SU-DHL-6 (cell line): ENCODE results near the gene CENPU.

ENCODE experiments used
- H2AFZ ChIP-seq: fragments of 200-600 bp; sonication (generic); 2 replicates; pipeline ENCODE4 v1.6.1; 2014; ENCODE audit warnings: low read depth, mild to moderate bottlenecking, moderate library complexity, mixed read lengths, antibody characterized with exemption, low read length; ENCODE audit not compliant: severe bottlenecking
- H3F3A ChIP-seq: fragments of 200-600 bp; shearing (Covaris generic); 2 replicates; pipeline ENCODE4 v1.6.0; 2016; ENCODE audit warnings: antibody characterized with exemption, mild to moderate bottlenecking; ENCODE audit not compliant: insufficient read depth
- H3K27ac ChIP-seq: fragments of 200-600 bp; sonication (generic); 2 replicates; pipeline ENCODE4 v1.5.1; 2016; ENCODE audit warnings: low read depth, mild to moderate bottlenecking, low read length, moderate library complexity, mixed read lengths
- H3K27me3 ChIP-seq: fragments of 200-600 bp; sonication (generic), shearing (Covaris generic); 2 replicates; pipeline ENCODE4 v1.6.0; 2014; ENCODE audit warnings: mild to moderate bottlenecking, low read length
- H3K36me3 ChIP-seq: fragments of 200-600 bp; sonication (generic); 2 replicates; pipeline ENCODE4 v1.6.1; 2014; ENCODE audit warnings: mild to moderate bottlenecking, low read length, mixed read lengths
- H3K4me2 ChIP-seq: fragments of 300-600, 200-600 bp; shearing (Covaris generic), sonication (generic); 2 replicates; pipeline ENCODE4 v1.6.0; 2014; ENCODE audit warnings: low read length, low read depth, mild to moderate bottlenecking; ENCODE audit not compliant: poor library complexity, severe bottlenecking
- H3K4me3 ChIP-seq: fragments of 200-600 bp; sonication (generic); 2 replicates; pipeline ENCODE4 v1.5.1; 2014; ENCODE audit warnings: antibody characterized with exemption, low read length, mild to moderate bottlenecking, mixed read lengths; ENCODE audit not compliant: insufficient read depth, poor library complexity, severe bottlenecking
- H3K79me2 ChIP-seq: fragments of 200-600 bp; sonication (generic); 2 replicates; pipeline ENCODE4 v1.6.1; 2014; ENCODE audit warnings: mild to moderate bottlenecking, low read length, moderate library complexity; ENCODE audit not compliant: insufficient read depth
- H3K9ac ChIP-seq: fragments of 200-600 bp; sonication (generic); 2 replicates; pipeline ENCODE4 v1.7.0; 2014; ENCODE audit warnings: mild to moderate bottlenecking, low read length
- H3K9me2 ChIP-seq: fragments of 200-600 bp; sonication (generic); replicated peaks from 2 replicates; pipeline ENCODE4 v1.6.1; 2014; ENCODE audit warnings: low read length; ENCODE audit not compliant: insufficient read depth
- H3K9me3 ChIP-seq: fragments of 200-600 bp; sonication (generic); 2 replicates; pipeline ENCODE4 v1.6.1; 2014; ENCODE audit warnings: low read length, mixed read lengths; ENCODE audit not compliant: insufficient read depth
- H4K20me1 ChIP-seq: fragments of 200-600 bp; sonication (generic); 2 replicates; pipeline ENCODE4 v1.6.1; 2014; ENCODE audit warnings: low read depth, mild to moderate bottlenecking, antibody characterized with exemption, low read length, moderate library complexity, mixed read lengths
- EZH2phosphoT487 ChIP-seq: fragments of 200-600 bp; sonication (generic), shearing (Covaris generic); conservative IDR thresholded peaks from 2 replicates; pipeline ENCODE4 v1.6.1; 2018; ENCODE audit warnings: mild to moderate bottlenecking, antibody characterized with exemption, low read length, moderate library complexity, mixed read lengths
- TF ChIP-seq, protein P1 (sequence below): fragments of 200-600 bp; sonication (generic); IDR thresholded peaks from one replicate; pipeline ENCODE4 v1.5.1; 2017; ENCODE audit warnings: antibody characterized with exemption, mild to moderate bottlenecking, low read length, moderate library complexity; ENCODE audit not compliant: insufficient read depth, poor library complexity, severe bottlenecking

The CENPU gene

DNA sequence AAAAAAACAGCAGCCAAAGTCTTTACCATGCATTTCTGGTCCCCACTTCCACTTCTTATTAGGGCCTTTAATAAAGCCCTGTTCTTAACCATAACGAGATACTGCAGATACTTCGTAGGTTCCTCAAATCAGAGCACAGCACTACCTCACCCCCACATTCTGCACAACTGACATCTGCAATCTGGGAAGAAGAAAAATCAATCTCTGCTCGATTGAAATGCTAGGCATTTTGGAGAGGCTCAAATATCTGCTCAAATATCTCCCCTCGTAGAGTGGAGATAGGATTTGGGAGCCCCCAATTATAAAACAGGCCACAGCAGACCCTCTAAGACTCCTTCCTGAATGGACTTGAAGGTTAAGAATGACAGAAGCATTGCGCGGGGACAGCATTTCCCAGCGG is 40.3 kb upstream of the CENPU start:
- Histone ChIP-seq H3K4me3 (no peak overlapping the region), H3K9me2 (no peaks in the 10 kb centered on the region), H3K27me3 (no peaks in the 10 kb centered on the region), H2AFZ (no peak overlapping the region), H3F3A (no peaks in the 10 kb centered on the region), H3K9me3 (no peaks in the 10 kb centered on the region), H3K9ac (no peak overlapping the region), H3K27ac (no peak overlapping the region), H3K4me2 (no peak overlapping the region), H4K20me1 (no peaks in the 10 kb centered on the region), H3K79me2 (no peaks in the 10 kb centered on the region), H3K36me3 (no peaks in the 10 kb centered on the region)
- TF ChIP-seq, protein P1, sequence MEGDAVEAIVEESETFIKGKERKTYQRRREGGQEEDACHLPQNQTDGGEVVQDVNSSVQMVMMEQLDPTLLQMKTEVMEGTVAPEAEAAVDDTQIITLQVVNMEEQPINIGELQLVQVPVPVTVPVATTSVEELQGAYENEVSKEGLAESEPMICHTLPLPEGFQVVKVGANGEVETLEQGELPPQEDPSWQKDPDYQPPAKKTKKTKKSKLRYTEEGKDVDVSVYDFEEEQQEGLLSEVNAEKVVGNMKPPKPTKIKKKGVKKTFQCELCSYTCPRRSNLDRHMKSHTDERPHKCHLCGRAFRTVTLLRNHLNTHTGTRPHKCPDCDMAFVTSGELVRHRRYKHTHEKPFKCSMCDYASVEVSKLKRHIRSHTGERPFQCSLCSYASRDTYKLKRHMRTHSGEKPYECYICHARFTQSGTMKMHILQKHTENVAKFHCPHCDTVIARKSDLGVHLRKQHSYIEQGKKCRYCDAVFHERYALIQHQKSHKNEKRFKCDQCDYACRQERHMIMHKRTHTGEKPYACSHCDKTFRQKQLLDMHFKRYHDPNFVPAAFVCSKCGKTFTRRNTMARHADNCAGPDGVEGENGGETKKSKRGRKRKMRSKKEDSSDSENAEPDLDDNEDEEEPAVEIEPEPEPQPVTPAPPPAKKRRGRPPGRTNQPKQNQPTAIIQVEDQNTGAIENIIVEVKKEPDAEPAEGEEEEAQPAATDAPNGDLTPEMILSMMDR = no peak
- no peak for TF ChIP-seq EZH2phosphoT487

DNA sequence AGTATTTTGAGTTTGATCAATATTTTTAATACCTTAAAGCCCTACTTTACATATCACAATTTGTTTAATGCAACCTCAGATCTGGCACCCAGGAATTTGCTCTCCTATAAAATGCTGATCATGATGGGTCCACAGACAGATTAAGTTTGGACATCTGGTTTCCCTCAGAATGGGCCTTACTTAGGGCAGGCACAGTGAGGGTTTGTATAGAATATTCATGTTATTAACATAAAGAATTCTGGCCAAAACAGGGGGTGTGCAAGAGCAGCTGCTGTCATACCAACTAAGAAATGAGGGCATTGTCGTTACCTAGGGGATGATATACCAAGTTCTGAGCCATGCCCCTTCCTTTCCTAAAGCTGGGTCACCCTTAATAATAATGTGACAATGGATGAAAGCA is 37.5 kb upstream of the CENPU start:
- no peaks in the 10 kb centered on the region for H4K20me1 ChIP-seq
- no peak overlapping the region for H3K9ac ChIP-seq
- no peak overlapping the region for H3K4me2 ChIP-seq
- TF ChIP-seq, protein P1 = no peak
- no peak for TF ChIP-seq EZH2phosphoT487
- no peaks in the 10 kb centered on the region for H3K9me3 ChIP-seq
- H3K79me2 ChIP-seq = no peaks in the 10 kb centered on the region
- H3F3A ChIP-seq = no peaks in the 10 kb centered on the region
- H3K27ac ChIP-seq = no peak overlapping the region
- H3K9me2 ChIP-seq = no peaks in the 10 kb centered on the region
- H3K27me3 ChIP-seq = no peaks in the 10 kb centered on the region
- no peak overlapping the region for H2AFZ ChIP-seq
- H3K36me3 ChIP-seq = no peaks in the 10 kb centered on the region
- no peak overlapping the region for H3K4me3 ChIP-seq

DNA sequence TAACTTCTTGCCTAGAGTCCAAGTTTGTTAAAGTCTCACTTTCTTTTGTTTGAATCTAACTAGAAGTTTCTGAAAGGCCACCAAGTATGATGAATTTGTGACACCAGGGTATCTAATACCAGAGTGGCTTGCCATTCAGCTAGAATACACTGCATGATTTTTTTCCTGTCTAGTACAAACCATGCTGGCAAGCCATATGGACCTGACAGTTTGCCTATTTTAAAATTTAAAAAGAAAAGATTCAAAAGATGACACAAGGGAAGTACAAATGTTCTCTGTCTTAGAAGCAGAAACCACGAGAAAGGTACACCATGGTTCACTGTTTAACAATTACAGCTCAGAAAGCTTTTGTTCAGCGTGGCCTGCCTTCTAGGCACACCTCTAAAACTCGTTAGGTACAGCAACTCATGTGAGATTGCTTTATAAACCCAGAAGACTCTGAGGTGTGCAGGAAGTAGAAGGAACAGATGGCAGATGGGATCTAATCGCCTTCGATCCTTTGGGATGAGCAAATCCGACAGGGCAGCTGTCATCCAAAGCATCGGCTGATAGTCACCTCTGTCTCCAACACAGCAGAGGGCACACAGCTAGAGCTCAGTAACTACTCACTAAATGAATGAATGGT is 35.4 kb upstream of the CENPU start:
- Histone ChIP-seq H4K20me1 (no peaks in the 10 kb centered on the region), H3K27ac (no peak overlapping the region), H3K27me3 (no peaks in the 10 kb centered on the region), H3K9me2 (no peaks in the 10 kb centered on the region), H3K4me2 (no peak overlapping the region), H3K9ac (no peak overlapping the region), H2AFZ (no peak overlapping the region), H3K79me2 (no peaks in the 10 kb centered on the region), H3F3A (no peaks in the 10 kb centered on the region), H3K9me3 (no peaks in the 10 kb centered on the region), H3K4me3 (no peak overlapping the region), H3K36me3 (no peaks in the 10 kb centered on the region)
- no peak for TF ChIP-seq EZH2phosphoT487
- TF ChIP-seq, protein P1 = no peak
